ENCODE results near the gene TMED3.

GRCh38 chr15:79265167-79265566 is 45.7 kb upstream of the TMED3 start:
- no peak for TF ChIP-seq TEAD4 (IDR thresholded peaks at IDR 0.05)
- TF ChIP-seq REST (IDR thresholded peaks at IDR 0.05; ENCODE audit: low read depth): no peak
- no peak for TF ChIP-seq YY1 (IDR thresholded peaks at IDR 0.05; ENCODE audit: low read depth)
